Right lobe of liver (tissue), 4 donors: ENCODE data around the gene OR10D3.

Experiments
- POLR2A ChIP-seq: fragments of 450-650 bp; IDR thresholded peaks from one replicate; pipeline ENCODE4 v1.6.1; 2017; ENCODE audit warnings: antibody characterized with exemption, mild to moderate bottlenecking
- TF ChIP-seq, protein P1 (sequence below), 4 donors: fragments of 200-600 bp in 3 of 4; fragments of 450-650 bp in 1 of 4; IDR thresholded peaks; one replicate each; pipeline versions ENCODE4 v1.5.1 to v1.8.0; 2016 to 2022; ENCODE audit warnings: antibody characterized with exemption in 4 of 4, mild to moderate bottlenecking in 2 of 4
- donor health status: DM: no; HTN: no; CAD: no.
- donor health status: DM: no; HTN: no; CAD: no.
- donor health status: DM: no; HTN: yes; CAD: no.

DNA sequence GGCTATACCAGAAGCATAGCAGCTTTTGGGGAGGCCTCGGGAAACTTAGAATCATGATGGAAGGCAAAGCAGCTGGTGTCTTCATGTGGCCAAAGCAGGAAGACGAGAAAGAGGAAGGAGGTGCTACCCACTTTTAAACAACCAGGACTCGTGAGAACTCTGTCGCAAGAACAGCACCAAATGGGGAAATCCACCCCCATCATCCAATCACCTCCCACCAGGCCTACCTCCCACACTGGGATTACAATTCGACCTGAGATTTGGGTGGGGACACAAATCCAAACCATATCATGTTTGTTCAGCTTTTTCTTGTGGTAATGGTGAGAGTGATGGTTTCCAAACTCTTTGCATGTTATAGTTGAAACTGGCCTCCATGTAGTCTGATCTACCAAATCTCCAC, 32.5 kb upstream of the OR10D3 start:
- TF ChIP-seq, protein P1, sequence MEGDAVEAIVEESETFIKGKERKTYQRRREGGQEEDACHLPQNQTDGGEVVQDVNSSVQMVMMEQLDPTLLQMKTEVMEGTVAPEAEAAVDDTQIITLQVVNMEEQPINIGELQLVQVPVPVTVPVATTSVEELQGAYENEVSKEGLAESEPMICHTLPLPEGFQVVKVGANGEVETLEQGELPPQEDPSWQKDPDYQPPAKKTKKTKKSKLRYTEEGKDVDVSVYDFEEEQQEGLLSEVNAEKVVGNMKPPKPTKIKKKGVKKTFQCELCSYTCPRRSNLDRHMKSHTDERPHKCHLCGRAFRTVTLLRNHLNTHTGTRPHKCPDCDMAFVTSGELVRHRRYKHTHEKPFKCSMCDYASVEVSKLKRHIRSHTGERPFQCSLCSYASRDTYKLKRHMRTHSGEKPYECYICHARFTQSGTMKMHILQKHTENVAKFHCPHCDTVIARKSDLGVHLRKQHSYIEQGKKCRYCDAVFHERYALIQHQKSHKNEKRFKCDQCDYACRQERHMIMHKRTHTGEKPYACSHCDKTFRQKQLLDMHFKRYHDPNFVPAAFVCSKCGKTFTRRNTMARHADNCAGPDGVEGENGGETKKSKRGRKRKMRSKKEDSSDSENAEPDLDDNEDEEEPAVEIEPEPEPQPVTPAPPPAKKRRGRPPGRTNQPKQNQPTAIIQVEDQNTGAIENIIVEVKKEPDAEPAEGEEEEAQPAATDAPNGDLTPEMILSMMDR (IDR thresholded peaks at IDR 0.05) = no peak
- TF ChIP-seq POLR2A = no peak
